SK-N-SH (cell line): ENCODE results near the gene KCNE3. TPM values are rescaled to one million over a fixed set of nuclear protein-coding genes. Genes with fewer than 3 reads are reported as not detected.

Source experiments
- CTCF ChIA-PET: fragments of 300-600, 350-600 bp; formaldehyde crosslinking; extraction: SDS; loops from one replicate; lab custom pipeline; 2021; lab: Yijun Ruan, JAX
- POLR2A ChIA-PET: fragments of 350-600 bp; sonication (Branson Sonifier 250); formaldehyde crosslinking; extraction: SDS; loops from one replicate; lab custom pipeline; 2020; ENCODE audit warnings: antibody characterized with exemption, inconsistent platforms; lab: Yijun Ruan, JAX
- DNase-seq: peaks from one replicate; pipeline ENCODE4 v3.0.0; 2012
- H2AFZ ChIP-seq: fragments of 200-600 bp; sonication (generic); 2 replicates; pipeline ENCODE4 v1.8.1; 2016; ENCODE audit warnings: antibody characterized with exemption, mild to moderate bottlenecking, low read depth
- H3F3A ChIP-seq: fragments of 200-600 bp; sonication (generic); replicated peaks from 2 replicates; pipeline ENCODE3; 2016; ENCODE audit warnings: antibody characterized with exemption, mild to moderate bottlenecking; ENCODE audit not compliant: insufficient read depth
- H3K27ac ChIP-seq, 2 experiments: fragments of 200-500 bp in 1 of 2; fragments of 200-600 bp in 1 of 2; sonication (Bioruptor generic) in 1 of 2; sonication (generic), shearing (Covaris generic) in 1 of 2; 2 replicates each; pipeline versions ENCODE4 v1.5.1 to v1.6.1; 2014 to 2016; ENCODE audit warnings: low read depth in 2 of 2, inconsistent platforms in 1 of 2, low read length in 1 of 2, mild to moderate bottlenecking in 1 of 2, mixed read lengths in 1 of 2
- H3K27me3 ChIP-seq: fragments of 200-600 bp; sonication (generic), shearing (Covaris generic); 2 replicates; pipeline ENCODE4 v1.6.1; 2016; ENCODE audit warnings: mixed run types; ENCODE audit not compliant: insufficient read depth
- H3K36me3 ChIP-seq, 2 experiments: fragments of 200-500 bp in 1 of 2; fragments of 200-600 bp in 1 of 2; sonication (Bioruptor generic) in 1 of 2; sonication (generic) in 1 of 2; replicated peaks in 1 of 2; 2 replicates each; pipeline versions ENCODE3 to v1.5.1; 2014 to 2016; ENCODE audit warnings: low read length in 1 of 2, mild to moderate bottlenecking in 1 of 2; ENCODE audit not compliant: insufficient read depth in 2 of 2, control insufficient read depth in 1 of 2
- H3K4me1 ChIP-seq, 2 experiments: fragments of 200-500 bp in 1 of 2; fragments of 200-600 bp in 1 of 2; sonication (Bioruptor generic) in 1 of 2; sonication (generic), shearing (Covaris generic) in 1 of 2; 2 replicates each; pipeline versions ENCODE4 v1.5.1 to v1.6.1; 2014 to 2016; ENCODE audit warnings: low read depth in 1 of 2, low read length in 1 of 2, mixed run types in 1 of 2; ENCODE audit not compliant: insufficient read depth in 2 of 2, control insufficient read depth in 1 of 2
- H3K4me2 ChIP-seq: fragments of 200-600 bp; sonication (generic), shearing (Covaris generic); 2 replicates; pipeline ENCODE4 v1.6.1; 2017; ENCODE audit warnings: mixed run types
- H3K4me3 ChIP-seq, 2 experiments: fragments of 200-500 bp in 1 of 2; fragments of 200-600 bp in 1 of 2; sonication (Bioruptor generic) in 1 of 2; sonication (generic), shearing (Covaris generic) in 1 of 2; 2 replicates each; pipeline versions ENCODE4 v1.5.1 to v1.8.1; 2014 to 2016; ENCODE audit warnings: low read depth in 2 of 2, inconsistent platforms in 1 of 2, low read length in 1 of 2, mild to moderate bottlenecking in 1 of 2, mixed read lengths in 1 of 2, moderate library complexity in 1 of 2
- H3K79me2 ChIP-seq: fragments of 200-600 bp; sonication (generic); 2 replicates; pipeline ENCODE4 v1.8.1; 2017; ENCODE audit warnings: mild to moderate bottlenecking; ENCODE audit not compliant: insufficient read depth
- H3K9ac ChIP-seq: fragments of 200-600 bp; sonication (generic); 2 replicates; pipeline ENCODE4 v1.6.1; 2017; ENCODE audit warnings: mixed run types
- H3K9me2 ChIP-seq: fragments of 200-600 bp; sonication (generic); 2 replicates; pipeline ENCODE4 v1.6.1; 2017; ENCODE audit warnings: mixed run types
- H3K9me3 ChIP-seq: fragments of 200-600 bp; sonication (generic); 2 replicates; pipeline ENCODE4 v1.6.1; 2017; ENCODE audit warnings: mixed run types, mild to moderate bottlenecking, moderate library complexity
- H4K20me1 ChIP-seq: fragments of 200-600 bp; sonication (generic); 2 replicates; pipeline ENCODE4 v1.6.1; 2017; ENCODE audit warnings: mild to moderate bottlenecking, mixed run types; ENCODE audit not compliant: insufficient read depth
- CTCF ChIP-seq: fragments of 200-600 bp; sonication (generic); IDR thresholded peaks from 2 replicates; pipeline ENCODE4 v1.6.1; 2017; ENCODE audit warnings: antibody characterized with exemption, mild to moderate bottlenecking, moderate library complexity
- FOSL2 ChIP-seq: IDR thresholded peaks from 2 replicates; pipeline ENCODE4 v1.4.0; 2012; ENCODE audit warnings: low read depth, mild to moderate bottlenecking, moderate library complexity, borderline replicate concordance
- FOXJ3 ChIP-seq: sonication (generic); formaldehyde crosslinking; IDR thresholded peaks from 2 replicates; pipeline ENCODE4 v1.5.1; 2020; ENCODE audit warnings: mild to moderate bottlenecking, missing genetic modification reagents
- FOXM1 ChIP-seq: IDR thresholded peaks from 2 replicates; pipeline ENCODE4 v1.4.0; 2012; ENCODE audit warnings: low read depth, mild to moderate bottlenecking
- MAX ChIP-seq: IDR thresholded peaks from 2 replicates; pipeline ENCODE4 v1.4.0; 2012; ENCODE audit warnings: low read depth
- MEF2A ChIP-seq: IDR thresholded peaks from 2 replicates; pipeline ENCODE4 v1.4.0; 2012; ENCODE audit warnings: low read depth, borderline replicate concordance
- MXI1 ChIP-seq: IDR thresholded peaks from 2 replicates; pipeline ENCODE4 v1.6.1; 2012; ENCODE audit warnings: mild to moderate bottlenecking, low read depth, low read length, improper control_type of control experiment
- PBX3 ChIP-seq: IDR thresholded peaks from 2 replicates; pipeline ENCODE4; 2012
- POLR2AphosphoS5 ChIP-seq: IDR thresholded peaks from 2 replicates; pipeline ENCODE4 v1.6.1; 2012; ENCODE audit warnings: low read depth, low read length
- RAD21 ChIP-seq: IDR thresholded peaks from 2 replicates; pipeline ENCODE4 v1.6.1; 2012; ENCODE audit warnings: mild to moderate bottlenecking, low read length
- RCOR1 ChIP-seq: fragments of 150-350 bp; IDR thresholded peaks from 2 replicates; pipeline ENCODE4 v1.6.1; 2017; ENCODE audit warnings: antibody characterized with exemption, low read length
- RFX5 ChIP-seq: IDR thresholded peaks from 2 replicates; pipeline ENCODE4 v1.6.1; 2012; ENCODE audit warnings: mild to moderate bottlenecking, improper control_type of control experiment, low read length
- RXRA ChIP-seq: IDR thresholded peaks from 2 replicates; pipeline ENCODE4 v1.4.0; 2012; ENCODE audit warnings: low read depth, mild to moderate bottlenecking, borderline replicate concordance
- SIN3A ChIP-seq: IDR thresholded peaks from 2 replicates; pipeline ENCODE4 v1.6.1; 2012; ENCODE audit warnings: low read depth, mild to moderate bottlenecking, low read length, moderate library complexity, borderline replicate concordance
- SMC3 ChIP-seq: IDR thresholded peaks from 2 replicates; pipeline ENCODE4 v1.6.1; 2012; ENCODE audit warnings: low read depth, low read length, improper control_type of control experiment
- TAF1 ChIP-seq: IDR thresholded peaks from 2 replicates; pipeline ENCODE4 v1.6.1; 2012; ENCODE audit warnings: low read depth, mild to moderate bottlenecking, low read length, moderate library complexity, borderline replicate concordance
- TCF12 ChIP-seq: IDR thresholded peaks from 2 replicates; pipeline ENCODE4 v1.4.0; 2012
- ZBTB33 ChIP-seq: IDR thresholded peaks from 2 replicates; pipeline ENCODE4 v1.4.0; 2012; ENCODE audit warnings: low read depth, borderline replicate concordance
- WGBS: methylation state at CpG from one replicate; pipeline ENCODE4 v1.1.6; 2017; ENCODE audit warnings: low lambda C conversion rate; 5-methylcytosine and 5-hydroxymethylcytosine counted together
- polyA plus RNA-seq, 3 experiments: library from polyadenylated mRNA; depleted of rRNA; stranded (reverse); fragments of >200 nt; gene quantifications; 2 replicates each; pipeline ENCODE4 v1.2.3, GENCODE V29; 2012
- TF ChIP-seq, protein P1 (sequence below): IDR thresholded peaks from 2 replicates; pipeline ENCODE4 v1.4.0; 2012; ENCODE audit warnings: low read depth, borderline replicate concordance

Gene KCNE3
- polyA plus RNA-seq, 1 of the 3 experiments (the other 2 are of a cell fraction) = not detected

GRCh38 chr11:74492084-74492483 is 24.7 kb upstream of the KCNE3 start:
- no peaks in the 10 kb centered on the region for H3K27me3 ChIP-seq
- H3K79me2 ChIP-seq = no peaks in the 10 kb centered on the region
- peaks cover 0 to 10% of the 10 kb centered on the region in 2 experiments; a peak in 2 of 4 replicates for H3K4me1 ChIP-seq
- H2AFZ ChIP-seq = no peak overlapping the region; the same call in 1 of the 2 replicates
- peaks cover 11% of the 10 kb centered on the region for H3F3A ChIP-seq
- no peak overlapping the region for H3K27ac ChIP-seq
- H3K9me2 ChIP-seq = no peaks in the 10 kb centered on the region
- peak overlapping the region; percentile 93; the same call in 1 of the 2 replicates for H3K4me2 ChIP-seq
- H4K20me1 ChIP-seq = no peaks in the 10 kb centered on the region
- H3K36me3 ChIP-seq = peaks cover 0 to 5% of the 10 kb centered on the region in 2 experiments
- ChIA-PET CTCF (interaction anchor here (3.3 kb wide), 1 partner anchor 39 kb away, joined by 19 read pairs; no protein-coding TSS in a partner anchor), POLR2A (interaction anchor here (0.7 to 2.3 kb wide), 3 partner anchors 11 to 1809 kb away, joined by 3 to 9 read pairs (median 5); no protein-coding TSS in a partner anchor)
- H3K9me3 ChIP-seq = 0 out of 2 replicates have a peak, but pooled peaks cover 10% of the 10 kb centered on the region
- H3K9ac ChIP-seq = peak overlapping the region; percentile 42; the same call in 1 of the 2 replicates
- TF ChIP-seq MXI1 (no peak), RXRA (no peak)
- H3K4me3 ChIP-seq = no peak overlapping the region
- DNase-seq = no peak
- 94% methylated on average over 11 of the region's 11 CpGs for WGBS

- no peaks in the 10 kb centered on the region for H4K20me1 ChIP-seq
- H3K9ac ChIP-seq = no peak overlapping the region
- H3F3A ChIP-seq = peaks cover 11% of the 10 kb centered on the region
- peaks cover 0 to 5% of the 10 kb centered on the region in 2 experiments for H3K36me3 ChIP-seq
- H3K4me1 ChIP-seq = peaks cover 0 to 10% of the 10 kb centered on the region in 2 experiments; a peak in 2 of 4 replicates
- H2AFZ ChIP-seq = no peak overlapping the region
- TF ChIP-seq SIN3A (no peak), POLR2AphosphoS5 (no peak), FOXM1 (no peak), FOSL2 (no peak), FOXJ3 (no peak), PBX3 (no peak), RFX5 (no peak), RAD21 (no peak), SMC3 (no peak), RXRA (no peak), CTCF (no peak), TCF12 (no peak), RCOR1 (no peak), ZBTB33 (no peak), MEF2A (no peak), TAF1 (no peak), MAX (no peak)
- TF ChIP-seq, protein P1, sequence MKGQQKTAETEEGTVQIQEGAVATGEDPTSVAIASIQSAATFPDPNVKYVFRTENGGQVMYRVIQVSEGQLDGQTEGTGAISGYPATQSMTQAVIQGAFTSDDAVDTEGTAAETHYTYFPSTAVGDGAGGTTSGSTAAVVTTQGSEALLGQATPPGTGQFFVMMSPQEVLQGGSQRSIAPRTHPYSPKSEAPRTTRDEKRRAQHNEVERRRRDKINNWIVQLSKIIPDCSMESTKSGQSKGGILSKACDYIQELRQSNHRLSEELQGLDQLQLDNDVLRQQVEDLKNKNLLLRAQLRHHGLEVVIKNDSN = no peak
- DNase-seq = no peak
- no peak overlapping the region for H3K4me2 ChIP-seq
- H3K27me3 ChIP-seq = no peaks in the 10 kb centered on the region
- POLR2A ChIA-PET = no interaction called here
- 0 out of 2 replicates have a peak, but pooled peaks cover 10% of the 10 kb centered on the region for H3K9me3 ChIP-seq
- no peak overlapping the region for H3K27ac ChIP-seq
- H3K79me2 ChIP-seq = no peaks in the 10 kb centered on the region
- CTCF ChIA-PET = no interaction called here
- H3K4me3 ChIP-seq = no peak overlapping the region
- H3K9me2 ChIP-seq = no peaks in the 10 kb centered on the region
- 65% methylated on average over 2 of the region's 4 CpGs for WGBS
Observed at GRCh38 chr11:74490941-74491340, 23.6 kb upstream of the KCNE3 start.
